ENCODE results near the gene GRID1.

GRID1 gene

DNA sequence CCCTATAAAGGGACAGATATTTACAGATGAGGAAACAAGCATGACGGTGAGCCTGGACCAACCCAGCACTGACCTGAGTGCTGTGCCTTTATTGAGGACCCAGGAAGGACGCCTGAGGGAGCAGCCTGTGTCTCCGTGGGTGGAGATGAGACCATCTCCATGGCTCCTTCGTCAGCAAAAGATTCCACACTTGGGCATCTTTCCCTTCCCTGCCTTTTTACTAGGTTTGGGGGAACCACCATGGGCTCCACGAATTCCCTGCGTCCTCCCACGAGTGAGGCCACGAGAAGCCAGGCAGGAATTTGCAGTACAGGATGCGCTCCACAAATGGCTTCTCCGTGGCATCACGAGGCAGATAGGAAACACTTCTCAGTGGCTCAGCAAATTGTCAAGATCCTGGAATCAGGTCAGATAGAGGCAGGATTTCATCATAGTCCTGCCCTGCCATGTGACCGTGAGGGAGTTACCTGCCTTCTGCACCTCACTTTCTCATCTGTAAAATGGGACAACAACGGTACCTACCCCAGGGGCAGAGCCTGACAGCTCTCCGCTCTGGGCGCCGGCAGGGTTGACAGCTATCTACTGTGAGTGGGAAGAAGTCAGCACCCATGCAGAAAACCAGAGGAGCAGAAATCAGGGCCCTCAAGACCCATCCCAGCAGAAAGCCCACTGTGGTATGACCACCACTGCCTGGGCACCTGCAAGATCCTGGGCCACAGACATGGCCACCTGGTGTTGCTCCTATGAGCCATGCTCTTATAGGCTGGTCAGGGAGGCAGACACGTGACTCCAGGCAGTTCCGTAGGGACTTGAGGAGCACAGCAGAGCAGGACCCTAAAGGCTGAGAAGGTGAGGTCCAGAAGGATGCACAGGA, 80.1 kb downstream of the GRID1 start:
- TF ChIP-seq MEIS1 (CRISPR knock-in tag; IDR thresholded peaks at IDR 0.05; ENCODE audit: borderline replicate concordance) (no peak), ZNF548 (tag by site-specific recombination; IDR thresholded peaks at IDR 0.05) (no peak), ZNF114 (tag by site-specific recombination; IDR thresholded peaks at IDR 0.05) (no peak), ZNF626 (tag by site-specific recombination; IDR thresholded peaks at IDR 0.05) (no peak), ZNF658 (tag by site-specific recombination; IDR thresholded peaks at IDR 0.05) (no peak), ZNF624 (tag by site-specific recombination; IDR thresholded peaks at IDR 0.05) (no peak), TCF7L2 (IDR thresholded peaks at IDR 0.05; ENCODE audit: borderline replicate concordance, low read depth, low read length) (no peak), ZBTB44 (tag by site-specific recombination; IDR thresholded peaks at IDR 0.05) (no peak), ZNF785 (tag by site-specific recombination; IDR thresholded peaks at IDR 0.05) (no peak), ZBTB20 (tag by site-specific recombination; IDR thresholded peaks at IDR 0.05) (no peak), ZNF174 (tag by site-specific recombination; IDR thresholded peaks at IDR 0.05) (no peak), ZNF768 (tag by site-specific recombination; IDR thresholded peaks at IDR 0.05) (no peak), ZNF23 (tag by site-specific recombination; IDR thresholded peaks at IDR 0.05; ENCODE audit: borderline replicate concordance) (no peak), ZNF2 (tag by site-specific recombination; IDR thresholded peaks at IDR 0.05) (no peak)
- ChIA-PET CTCF (no interaction called here), POLR2A (no interaction called here)
- no peak overlapping the region for H3K27ac ChIP-seq (ENCODE audit: extremely low read depth, low read depth, low read length)
- H3K4me3 ChIP-seq (ENCODE audit: low read depth, low read length): no peak overlapping the region
- H3K36me3 ChIP-seq (ENCODE audit: control insufficient read depth in 2 of 2, insufficient read depth in 1 of 2, low read length in 2 of 2): no peaks in the 10 kb centered on the region
- H3K9me3 ChIP-seq (ENCODE audit: control insufficient read depth, insufficient read depth, low read depth, low read length): no peaks in the 10 kb centered on the region
- no peaks in the 10 kb centered on the region for H3K4me1 ChIP-seq (ENCODE audit: control insufficient read depth, insufficient read depth, low read length)

- Histone ChIP-seq H3K36me3 (ENCODE audit: control insufficient read depth in 2 of 2, insufficient read depth in 1 of 2, low read length in 2 of 2) (no peaks in the 10 kb centered on the region), H3K9me3 (ENCODE audit: control insufficient read depth, insufficient read depth, low read depth, low read length) (no peaks in the 10 kb centered on the region), H3K27ac (ENCODE audit: extremely low read depth, low read depth, low read length) (no peak overlapping the region), H3K4me3 (ENCODE audit: low read depth, low read length) (no peak overlapping the region), H3K4me1 (ENCODE audit: control insufficient read depth, insufficient read depth, low read length) (no peaks in the 10 kb centered on the region)
- TF ChIP-seq ZIC2 (tag by site-specific recombination; IDR thresholded peaks at IDR 0.05) (peak; percentile 19; the same call in 1 of the 2 replicates), ZNF335 (tag by site-specific recombination; conservative IDR thresholded peaks at IDR 0.05) (no peak)
- ChIA-PET CTCF (no interaction called here), POLR2A (no interaction called here)
Measured at GRCh38 chr10:86285136-86285790, 81.3 kb downstream of the GRID1 start.

GRCh38 chr10:86284355-86285105, 82.1 kb downstream of the GRID1 start:
- H3K4me1 ChIP-seq (ENCODE audit: control insufficient read depth, insufficient read depth, low read length): no peaks in the 10 kb centered on the region
- no peaks in the 10 kb centered on the region for H3K36me3 ChIP-seq (ENCODE audit: control insufficient read depth in 2 of 2, insufficient read depth in 1 of 2, low read length in 2 of 2)
- no peaks in the 10 kb centered on the region; the same call in 1 of the 2 replicates for H3K9me3 ChIP-seq (ENCODE audit: control insufficient read depth, insufficient read depth, low read depth, low read length)
- TF ChIP-seq ZNF76 (tag by site-specific recombination; IDR thresholded peaks at IDR 0.05; ENCODE audit: borderline replicate concordance, low read depth) (no peak), HIC1 (tag by site-specific recombination; IDR thresholded peaks at IDR 0.05) (no peak), ZSCAN5A (tag by site-specific recombination; IDR thresholded peaks at IDR 0.05) (no peak), ZNF223 (tag by site-specific recombination; IDR thresholded peaks at IDR 0.05) (no peak), KLF10 (tag by site-specific recombination; IDR thresholded peaks at IDR 0.05) (no peak), SP7 (tag by site-specific recombination; IDR thresholded peaks at IDR 0.05) (no peak), RBAK (tag by site-specific recombination; IDR thresholded peaks at IDR 0.05) (no peak)
- ChIA-PET POLR2A (no interaction called here), CTCF (interaction anchor here (0.6 kb wide), 1 partner anchor 395 kb away, joined by 3 read pairs; no protein-coding TSS in a partner anchor)
- H3K4me3 ChIP-seq (ENCODE audit: low read depth, low read length): no peak overlapping the region
- H3K27ac ChIP-seq (ENCODE audit: extremely low read depth, low read depth, low read length): no peak overlapping the region
